WTC11 (cell line): Measurements from ENCODE around the gene MALT1. TPM values are rescaled to one million over a fixed set of nuclear protein-coding genes. Genes with fewer than 3 reads are reported as not detected.

Experiments
- ATAC-seq: fragments of 200-7000 bp; cut with Tn5 transposase; 2 replicates; pipeline ENCODE4 v1.10.0; 2021; ENCODE audit warnings: mild to moderate bottlenecking, moderate library complexity
- CTCF ChIA-PET: fragments of 300-600 bp; sonication (Branson Sonifier 250); formaldehyde crosslinking; loops from one replicate; lab custom pipeline; 2021; ENCODE audit warnings: antibody characterized with exemption; lab: Charles Lee
- POLR2A ChIA-PET: fragments of 350-600 bp; sonication (Branson Sonifier 250); formaldehyde crosslinking; loops from one replicate; lab custom pipeline; 2021; ENCODE audit warnings: antibody characterized with exemption; lab: Charles Lee
- DNase-seq: peaks from one replicate; pipeline ENCODE4 v3.0.0; 2021; ENCODE audit warnings: low spot score
- H3K27ac Mint-ChIP-seq: 2 replicates; pipeline ENCODE4 v1.8.0; 2021; ENCODE audit warnings: mixed read lengths
- H3K27me3 Mint-ChIP-seq: 2 replicates; pipeline ENCODE4 v1.8.0; 2021; ENCODE audit warnings: low read depth, mild to moderate bottlenecking, moderate library complexity, mixed read lengths
- H3K36me3 Mint-ChIP-seq: 2 replicates; pipeline ENCODE4 v1.8.0; 2021; ENCODE audit warnings: mixed read lengths
- H3K4me1 Mint-ChIP-seq: 2 replicates; pipeline ENCODE4 v1.8.0; 2022; ENCODE audit warnings: mixed read lengths
- H3K4me3 Mint-ChIP-seq: 2 replicates; pipeline ENCODE4 v1.8.0; 2021; ENCODE audit warnings: mild to moderate bottlenecking, moderate library complexity, mixed read lengths
- H3K9me3 Mint-ChIP-seq: 2 replicates; pipeline ENCODE4 v1.8.0; 2021; ENCODE audit warnings: mixed read lengths
- ATF1 ChIP-seq: sonication (generic); formaldehyde crosslinking; IDR thresholded peaks from 2 replicates; pipeline ENCODE4 v1.8.1; 2023; ENCODE audit warnings: mild to moderate bottlenecking, moderate library complexity, missing genetic modification reagents
- CREM ChIP-seq: sonication (generic); formaldehyde crosslinking; IDR thresholded peaks from 2 replicates; pipeline ENCODE4 v1.8.1; 2022; ENCODE audit warnings: mild to moderate bottlenecking, missing genetic modification reagents, moderate library complexity
- ESRRA ChIP-seq: sonication (generic); formaldehyde crosslinking; IDR thresholded peaks from 2 replicates; pipeline ENCODE4 v1.8.1; 2022; ENCODE audit warnings: mild to moderate bottlenecking, missing genetic modification reagents, borderline replicate concordance
- FOXP1 ChIP-seq: sonication (generic); formaldehyde crosslinking; IDR thresholded peaks from 2 replicates; pipeline ENCODE4 v1.8.0; 2022; ENCODE audit warnings: missing genetic modification reagents, mild to moderate bottlenecking, moderate library complexity, borderline replicate concordance
- MYBL2 ChIP-seq: sonication (generic); formaldehyde crosslinking; IDR thresholded peaks from 2 replicates; pipeline ENCODE4 v1.8.1; 2023; ENCODE audit warnings: mild to moderate bottlenecking, moderate library complexity, missing genetic modification reagents
- NR1H2 ChIP-seq: sonication (generic); formaldehyde crosslinking; IDR thresholded peaks from 2 replicates; pipeline ENCODE4 v1.9.0; 2021; ENCODE audit warnings: mild to moderate bottlenecking, moderate library complexity, missing genetic modification reagents
- SMAD3 ChIP-seq: sonication (generic); formaldehyde crosslinking; IDR thresholded peaks from 2 replicates; pipeline ENCODE4 v1.8.0; 2022; ENCODE audit warnings: missing genetic modification reagents, mild to moderate bottlenecking, borderline replicate concordance
- TEAD1 ChIP-seq: sonication (generic); formaldehyde crosslinking; IDR thresholded peaks from 2 replicates; pipeline ENCODE4 v1.8.0; 2022; ENCODE audit warnings: mild to moderate bottlenecking, missing genetic modification reagents
- ZBTB21 ChIP-seq: sonication (generic); formaldehyde crosslinking; IDR thresholded peaks from 2 replicates; pipeline ENCODE4 v1.8.1; 2023; ENCODE audit warnings: mild to moderate bottlenecking, missing genetic modification reagents, borderline replicate concordance
- ZNF121 ChIP-seq: sonication (generic); formaldehyde crosslinking; IDR thresholded peaks from 2 replicates; pipeline ENCODE4 v1.8.0; 2023; ENCODE audit warnings: missing genetic modification reagents
- ZNF416 ChIP-seq: fragments of 250-450 bp; sonication (Bioruptor Pico); IDR thresholded peaks from 2 replicates; pipeline ENCODE4 v1.9.0; 2021; ENCODE audit warnings: mild to moderate bottlenecking, inconsistent platforms
- total RNA-seq: library from RNA; stranded (reverse); gene quantifications from 3 replicates; pipeline ENCODE4 v1.2.3, GENCODE V29; 2021
- TF ChIP-seq, protein P1 (sequence below): sonication (generic); formaldehyde crosslinking; IDR thresholded peaks from 2 replicates; pipeline ENCODE4 v1.8.0; 2023; ENCODE audit warnings: missing genetic modification reagents
- TF ChIP-seq, protein P2 (sequence below): sonication (generic); formaldehyde crosslinking; IDR thresholded peaks from 2 replicates; pipeline ENCODE4 v1.8.1; 2022; ENCODE audit warnings: low read depth, missing genetic modification reagents, borderline replicate concordance
- TF ChIP-seq, protein P3 (sequence below): sonication (generic); formaldehyde crosslinking; IDR thresholded peaks from 2 replicates; pipeline ENCODE4 v1.8.1; 2022; ENCODE audit warnings: mild to moderate bottlenecking, missing genetic modification reagents, moderate library complexity, borderline replicate concordance
- TF ChIP-seq, protein P4 (sequence below): sonication (generic); formaldehyde crosslinking; IDR thresholded peaks from 2 replicates; pipeline ENCODE4 v1.8.1; 2023; ENCODE audit warnings: mild to moderate bottlenecking, moderate library complexity, missing genetic modification reagents
- TF ChIP-seq, protein P5 (sequence below): sonication (generic); formaldehyde crosslinking; IDR thresholded peaks from 2 replicates; pipeline ENCODE4 v1.8.0; 2022; ENCODE audit warnings: mild to moderate bottlenecking, missing genetic modification reagents
- TF ChIP-seq, protein P6 (sequence below): sonication (generic); formaldehyde crosslinking; conservative IDR thresholded peaks from 2 replicates; pipeline ENCODE4 v1.8.1; 2022; ENCODE audit warnings: mild to moderate bottlenecking, missing genetic modification reagents
- TF ChIP-seq, protein P7 (sequence below): sonication (generic); formaldehyde crosslinking; IDR thresholded peaks from 2 replicates; pipeline ENCODE4 v1.8.0; 2023; ENCODE audit warnings: missing genetic modification reagents, mild to moderate bottlenecking, borderline replicate concordance
- TF ChIP-seq, protein P8 (sequence below): sonication (generic); formaldehyde crosslinking; IDR thresholded peaks from 2 replicates; pipeline ENCODE4 v1.8.1; 2022; ENCODE audit warnings: low read depth, mild to moderate bottlenecking, moderate library complexity, missing genetic modification reagents, borderline replicate concordance

The MALT1 gene
- total RNA-seq, 1 experiment from 2014 or later, result 13.2 TPM

DNA sequence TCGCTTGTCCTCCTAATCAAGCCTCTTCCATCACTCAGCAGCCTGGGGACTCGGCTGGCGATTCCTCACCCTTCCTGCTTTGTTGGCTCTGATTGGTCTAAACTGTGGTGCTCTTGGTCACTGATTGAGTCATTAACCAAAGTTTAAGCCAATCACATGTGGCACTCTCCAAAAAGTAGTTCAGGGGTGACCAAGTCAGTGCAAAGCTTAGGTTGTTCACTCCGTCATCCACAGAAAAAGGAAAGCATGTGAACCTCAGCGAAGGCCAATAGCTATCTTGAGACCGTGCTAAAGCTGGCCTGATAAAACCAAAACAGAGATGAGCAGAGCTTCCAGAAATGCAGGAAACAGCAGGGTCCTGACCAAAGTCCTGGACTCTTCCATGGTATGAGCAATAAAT, 47.3 kb upstream of the MALT1 start:
- DNase-seq, result no peak
- TF ChIP-seq ZNF416 (CRISPR knock-in tag), result no peak
- TF ChIP-seq ZBTB21 (CRISPR knock-in tag), result no peak
- TF ChIP-seq, protein P1, sequence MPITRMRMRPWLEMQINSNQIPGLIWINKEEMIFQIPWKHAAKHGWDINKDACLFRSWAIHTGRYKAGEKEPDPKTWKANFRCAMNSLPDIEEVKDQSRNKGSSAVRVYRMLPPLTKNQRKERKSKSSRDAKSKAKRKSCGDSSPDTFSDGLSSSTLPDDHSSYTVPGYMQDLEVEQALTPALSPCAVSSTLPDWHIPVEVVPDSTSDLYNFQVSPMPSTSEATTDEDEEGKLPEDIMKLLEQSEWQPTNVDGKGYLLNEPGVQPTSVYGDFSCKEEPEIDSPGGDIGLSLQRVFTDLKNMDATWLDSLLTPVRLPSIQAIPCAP, result no peak
- TF ChIP-seq, protein P2, sequence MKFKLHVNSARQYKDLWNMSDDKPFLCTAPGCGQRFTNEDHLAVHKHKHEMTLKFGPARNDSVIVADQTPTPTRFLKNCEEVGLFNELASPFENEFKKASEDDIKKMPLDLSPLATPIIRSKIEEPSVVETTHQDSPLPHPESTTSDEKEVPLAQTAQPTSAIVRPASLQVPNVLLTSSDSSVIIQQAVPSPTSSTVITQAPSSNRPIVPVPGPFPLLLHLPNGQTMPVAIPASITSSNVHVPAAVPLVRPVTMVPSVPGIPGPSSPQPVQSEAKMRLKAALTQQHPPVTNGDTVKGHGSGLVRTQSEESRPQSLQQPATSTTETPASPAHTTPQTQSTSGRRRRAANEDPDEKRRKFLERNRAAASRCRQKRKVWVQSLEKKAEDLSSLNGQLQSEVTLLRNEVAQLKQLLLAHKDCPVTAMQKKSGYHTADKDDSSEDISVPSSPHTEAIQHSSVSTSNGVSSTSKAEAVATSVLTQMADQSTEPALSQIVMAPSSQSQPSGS, result no peak
- TF ChIP-seq, protein P3, sequence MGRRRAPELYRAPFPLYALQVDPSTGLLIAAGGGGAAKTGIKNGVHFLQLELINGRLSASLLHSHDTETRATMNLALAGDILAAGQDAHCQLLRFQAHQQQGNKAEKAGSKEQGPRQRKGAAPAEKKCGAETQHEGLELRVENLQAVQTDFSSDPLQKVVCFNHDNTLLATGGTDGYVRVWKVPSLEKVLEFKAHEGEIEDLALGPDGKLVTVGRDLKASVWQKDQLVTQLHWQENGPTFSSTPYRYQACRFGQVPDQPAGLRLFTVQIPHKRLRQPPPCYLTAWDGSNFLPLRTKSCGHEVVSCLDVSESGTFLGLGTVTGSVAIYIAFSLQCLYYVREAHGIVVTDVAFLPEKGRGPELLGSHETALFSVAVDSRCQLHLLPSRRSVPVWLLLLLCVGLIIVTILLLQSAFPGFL, result no peak
- no peak for TF ChIP-seq FOXP1
- TF ChIP-seq, protein P4, sequence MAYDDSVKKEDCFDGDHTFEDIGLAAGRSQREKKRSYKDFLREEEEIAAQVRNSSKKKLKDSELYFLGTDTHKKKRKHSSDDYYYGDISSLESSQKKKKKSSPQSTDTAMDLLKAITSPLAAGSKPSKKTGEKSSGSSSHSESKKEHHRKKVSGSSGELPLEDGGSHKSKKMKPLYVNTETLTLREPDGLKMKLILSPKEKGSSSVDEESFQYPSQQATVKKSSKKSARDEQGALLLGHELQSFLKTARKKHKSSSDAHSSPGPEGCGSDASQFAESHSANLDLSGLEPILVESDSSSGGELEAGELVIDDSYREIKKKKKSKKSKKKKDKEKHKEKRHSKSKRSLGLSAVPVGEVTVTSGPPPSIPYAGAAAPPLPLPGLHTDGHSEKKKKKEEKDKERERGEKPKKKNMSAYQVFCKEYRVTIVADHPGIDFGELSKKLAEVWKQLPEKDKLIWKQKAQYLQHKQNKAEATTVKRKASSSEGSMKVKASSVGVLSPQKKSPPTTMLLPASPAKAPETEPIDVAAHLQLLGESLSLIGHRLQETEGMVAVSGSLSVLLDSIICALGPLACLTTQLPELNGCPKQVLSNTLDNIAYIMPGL (CRISPR knock-in tag), result no peak
- TF ChIP-seq, protein P5, sequence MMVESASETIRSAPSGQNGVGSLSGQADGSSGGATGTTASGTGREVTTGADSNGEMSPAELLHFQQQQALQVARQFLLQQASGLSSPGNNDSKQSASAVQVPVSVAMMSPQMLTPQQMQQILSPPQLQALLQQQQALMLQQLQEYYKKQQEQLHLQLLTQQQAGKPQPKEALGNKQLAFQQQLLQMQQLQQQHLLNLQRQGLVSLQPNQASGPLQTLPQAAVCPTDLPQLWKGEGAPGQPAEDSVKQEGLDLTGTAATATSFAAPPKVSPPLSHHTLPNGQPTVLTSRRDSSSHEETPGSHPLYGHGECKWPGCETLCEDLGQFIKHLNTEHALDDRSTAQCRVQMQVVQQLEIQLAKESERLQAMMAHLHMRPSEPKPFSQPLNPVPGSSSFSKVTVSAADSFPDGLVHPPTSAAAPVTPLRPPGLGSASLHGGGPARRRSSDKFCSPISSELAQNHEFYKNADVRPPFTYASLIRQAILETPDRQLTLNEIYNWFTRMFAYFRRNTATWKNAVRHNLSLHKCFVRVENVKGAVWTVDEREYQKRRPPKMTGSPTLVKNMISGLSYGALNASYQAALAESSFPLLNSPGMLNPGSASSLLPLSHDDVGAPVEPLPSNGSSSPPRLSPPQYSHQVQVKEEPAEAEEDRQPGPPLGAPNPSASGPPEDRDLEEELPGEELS (CRISPR knock-in tag), result no peak
- no peak for TF ChIP-seq ATF1 (CRISPR knock-in tag)
- TF ChIP-seq NR1H2 (CRISPR knock-in tag), result no peak
- TF ChIP-seq, protein P6, sequence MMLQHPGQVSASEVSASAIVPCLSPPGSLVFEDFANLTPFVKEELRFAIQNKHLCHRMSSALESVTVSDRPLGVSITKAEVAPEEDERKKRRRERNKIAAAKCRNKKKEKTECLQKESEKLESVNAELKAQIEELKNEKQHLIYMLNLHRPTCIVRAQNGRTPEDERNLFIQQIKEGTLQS, result no peak
- TF ChIP-seq MYBL2 (CRISPR knock-in tag), result no peak
- no peak for TF ChIP-seq SMAD3 (CRISPR knock-in tag)
- no peak for TF ChIP-seq ESRRA (CRISPR knock-in tag)
- TF ChIP-seq CREM (CRISPR knock-in tag), result no peak
- Mint-ChIP-seq H3K27me3 (no peaks in the 10 kb centered on the region), H3K36me3 (no peaks in the 10 kb centered on the region), H3K27ac (no peak overlapping the region), H3K4me3 (no peak overlapping the region), H3K4me1 (peaks cover 22% of the 10 kb centered on the region), H3K9me3 (no peaks in the 10 kb centered on the region)
- CTCF ChIA-PET, result no interaction called here
- ATAC-seq, result no peak
- POLR2A ChIA-PET, result no interaction called here

DNA sequence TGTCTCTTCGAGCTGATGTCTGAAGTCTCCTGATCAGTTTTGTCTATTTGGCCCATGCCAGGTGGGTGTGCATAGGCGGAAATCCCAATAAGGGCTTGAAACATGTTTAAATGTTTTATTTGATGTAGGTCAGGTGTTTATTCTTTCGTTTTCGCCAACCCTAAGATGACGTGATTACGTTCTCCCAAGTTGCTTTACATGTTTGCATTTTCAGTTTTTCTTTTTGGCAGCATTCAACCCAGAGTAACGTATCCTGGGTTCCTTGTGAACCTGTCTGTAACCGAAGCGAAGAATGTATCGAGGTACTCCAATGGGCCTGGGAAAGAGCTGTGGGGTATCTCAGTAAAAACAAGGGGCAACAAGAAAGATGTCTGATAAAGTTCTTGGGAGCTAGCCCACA, 45.4 kb upstream of the MALT1 start:
- ATAC-seq (no peak), DNase-seq (no peak)
- POLR2A ChIA-PET, result no interaction called here
- TF ChIP-seq MYBL2 (CRISPR knock-in tag), result no peak
- TF ChIP-seq, protein P7, sequence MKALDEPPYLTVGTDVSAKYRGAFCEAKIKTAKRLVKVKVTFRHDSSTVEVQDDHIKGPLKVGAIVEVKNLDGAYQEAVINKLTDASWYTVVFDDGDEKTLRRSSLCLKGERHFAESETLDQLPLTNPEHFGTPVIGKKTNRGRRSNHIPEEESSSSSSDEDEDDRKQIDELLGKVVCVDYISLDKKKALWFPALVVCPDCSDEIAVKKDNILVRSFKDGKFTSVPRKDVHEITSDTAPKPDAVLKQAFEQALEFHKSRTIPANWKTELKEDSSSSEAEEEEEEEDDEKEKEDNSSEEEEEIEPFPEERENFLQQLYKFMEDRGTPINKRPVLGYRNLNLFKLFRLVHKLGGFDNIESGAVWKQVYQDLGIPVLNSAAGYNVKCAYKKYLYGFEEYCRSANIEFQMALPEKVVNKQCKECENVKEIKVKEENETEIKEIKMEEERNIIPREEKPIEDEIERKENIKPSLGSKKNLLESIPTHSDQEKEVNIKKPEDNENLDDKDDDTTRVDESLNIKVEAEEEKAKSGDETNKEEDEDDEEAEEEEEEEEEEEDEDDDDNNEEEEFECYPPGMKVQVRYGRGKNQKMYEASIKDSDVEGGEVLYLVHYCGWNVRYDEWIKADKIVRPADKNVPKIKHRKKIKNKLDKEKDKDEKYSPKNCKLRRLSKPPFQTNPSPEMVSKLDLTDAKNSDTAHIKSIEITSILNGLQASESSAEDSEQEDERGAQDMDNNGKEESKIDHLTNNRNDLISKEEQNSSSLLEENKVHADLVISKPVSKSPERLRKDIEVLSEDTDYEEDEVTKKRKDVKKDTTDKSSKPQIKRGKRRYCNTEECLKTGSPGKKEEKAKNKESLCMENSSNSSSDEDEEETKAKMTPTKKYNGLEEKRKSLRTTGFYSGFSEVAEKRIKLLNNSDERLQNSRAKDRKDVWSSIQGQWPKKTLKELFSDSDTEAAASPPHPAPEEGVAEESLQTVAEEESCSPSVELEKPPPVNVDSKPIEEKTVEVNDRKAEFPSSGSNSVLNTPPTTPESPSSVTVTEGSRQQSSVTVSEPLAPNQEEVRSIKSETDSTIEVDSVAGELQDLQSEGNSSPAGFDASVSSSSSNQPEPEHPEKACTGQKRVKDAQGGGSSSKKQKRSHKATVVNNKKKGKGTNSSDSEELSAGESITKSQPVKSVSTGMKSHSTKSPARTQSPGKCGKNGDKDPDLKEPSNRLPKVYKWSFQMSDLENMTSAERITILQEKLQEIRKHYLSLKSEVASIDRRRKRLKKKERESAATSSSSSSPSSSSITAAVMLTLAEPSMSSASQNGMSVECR (CRISPR knock-in tag), result no peak
- TF ChIP-seq ZNF121 (CRISPR knock-in tag), result no peak
- TF ChIP-seq, protein P8, sequence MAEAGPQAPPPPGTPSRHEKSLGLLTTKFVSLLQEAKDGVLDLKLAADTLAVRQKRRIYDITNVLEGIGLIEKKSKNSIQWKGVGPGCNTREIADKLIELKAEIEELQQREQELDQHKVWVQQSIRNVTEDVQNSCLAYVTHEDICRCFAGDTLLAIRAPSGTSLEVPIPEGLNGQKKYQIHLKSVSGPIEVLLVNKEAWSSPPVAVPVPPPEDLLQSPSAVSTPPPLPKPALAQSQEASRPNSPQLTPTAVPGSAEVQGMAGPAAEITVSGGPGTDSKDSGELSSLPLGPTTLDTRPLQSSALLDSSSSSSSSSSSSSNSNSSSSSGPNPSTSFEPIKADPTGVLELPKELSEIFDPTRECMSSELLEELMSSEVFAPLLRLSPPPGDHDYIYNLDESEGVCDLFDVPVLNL (CRISPR knock-in tag), result no peak
- TF ChIP-seq TEAD1 (CRISPR knock-in tag), result no peak

More for the DNA sequence above, 45.4 kb upstream of the MALT1 start:
- no peak overlapping the region for H3K4me3 Mint-ChIP-seq
- H3K27ac Mint-ChIP-seq, result no peak overlapping the region
- no peaks in the 10 kb centered on the region for H3K27me3 Mint-ChIP-seq
- CTCF ChIA-PET, result no interaction called here
- H3K9me3 Mint-ChIP-seq, result no peaks in the 10 kb centered on the region
- no peaks in the 10 kb centered on the region for H3K36me3 Mint-ChIP-seq
- H3K4me1 Mint-ChIP-seq, result peaks cover 27% of the 10 kb centered on the region
